ENCODE data around the gene FATE1. TPM values are rescaled to one million over a fixed set of nuclear protein-coding genes. Genes with fewer than 3 reads are reported as not detected.

Gene FATE1
- total and polyA plus RNA-seq, 2 of the 8 experiments (the other 6 are each of a cell fraction or from before 2014, with no cell fraction given) = 0.12 TPM; not detected in 1

DNA sequence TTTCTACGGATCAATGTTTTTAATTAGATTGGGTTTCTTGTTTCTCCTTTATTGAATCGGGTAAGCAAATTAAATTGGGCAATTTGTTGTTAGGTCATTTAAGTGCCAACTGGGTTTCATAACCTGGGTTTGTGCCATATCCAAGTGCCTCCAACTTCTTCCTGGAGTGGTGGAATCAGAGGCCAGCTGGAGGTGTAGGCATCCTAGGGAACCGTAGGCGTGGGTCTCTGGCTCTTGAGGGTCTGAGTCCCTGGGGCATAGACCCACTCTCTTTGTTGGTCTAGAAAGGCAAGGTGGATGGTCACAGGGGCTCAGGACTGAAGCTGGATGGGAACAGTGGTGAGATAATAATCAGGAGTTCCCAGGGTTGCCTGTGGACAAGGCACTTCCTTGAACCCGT lies 37.0 kb downstream of the FATE1 start:
- 90% methylated on average over 5 of the region's 5 CpGs; no CpG with 5 or more reads in 1 of the 2 experiments for WGBS, 2 experiments (ENCODE audit: extremely low coverage in 1 of 2, insufficient coverage in 1 of 2, insufficient read length in 1 of 2, insufficient replicate concordance in 2 of 2, low coverage in 1 of 2, low lambda C conversion rate in 2 of 2, missing lambda C conversion rate in 1 of 2)
- FAIRE-seq = no peak
- POLR2A ChIA-PET (ENCODE audit: partially characterized antibody) = no interaction called here

More for the DNA sequence above, 37.0 kb downstream of the FATE1 start:
- Histone ChIP-seq H3K56ac (replicated peaks; ENCODE audit: insufficient read length, low read depth, low read length) (no peak overlapping the region), H4K91ac (replicated peaks; ENCODE audit: insufficient read length, low read length) (no peak overlapping the region), H3K4me3 (ENCODE audit: extremely low read depth in 1 of 4, insufficient read depth in 2 of 4, low read depth in 3 of 4, low read length in 4 of 4) (no peak overlapping the region), H2BK120ac (replicated peaks; ENCODE audit: low read depth, low read length) (no peak overlapping the region), H3K4me1 (replicated peaks in 1 of 4; ENCODE audit: control insufficient read depth in 3 of 4, insufficient read depth in 4 of 4, low read length in 3 of 4) (0 out of 7 replicates have a peak, but pooled peaks cover 0 to 2% (median 0%) of the 10 kb centered on the region in 4 experiments), H2BK20ac (ENCODE audit: low read length) (no peak overlapping the region), H3K9ac (replicated peaks in 1 of 4; ENCODE audit: extremely low read depth in 1 of 4, low read depth in 3 of 4, low read length in 3 of 4) (no peak overlapping the region), H3K4me2 (ENCODE audit: insufficient read depth in 1 of 2, low read depth in 2 of 2, low read length in 2 of 2) (no peak overlapping the region), H3K23ac (ENCODE audit: insufficient read length) (no peak overlapping the region), H3K23me2 (ENCODE audit: low read depth, low read length) (no peaks in the 10 kb centered on the region; the same call in 1 of the 2 replicates), H2BK12ac (ENCODE audit: low read depth, low read length) (no peak overlapping the region), H3K18ac (ENCODE audit: extremely low read depth, low read length) (no peak overlapping the region), H3K79me2 (ENCODE audit: control insufficient read depth in 1 of 2, insufficient read depth in 2 of 2, low read length in 2 of 2) (no peaks in the 10 kb centered on the region), H4K8ac (ENCODE audit: extremely low read depth, insufficient read depth, low read length) (no peak overlapping the region), H4K20me1 (replicated peaks in 1 of 2; ENCODE audit: control insufficient read depth in 1 of 2, insufficient read depth in 2 of 2, low read length in 2 of 2) (no peaks in the 10 kb centered on the region), H3K4ac (replicated peaks; ENCODE audit: insufficient read length, low read depth, low read length) (no peak overlapping the region), H2BK5ac (ENCODE audit: low read depth, low read length) (no peak overlapping the region), H3K27ac (ENCODE audit: low read depth, low read length) (no peak overlapping the region), H3K14ac (ENCODE audit: insufficient read length) (no peak overlapping the region), H3K27me3 (replicated peaks in 1 of 4; ENCODE audit: control insufficient read depth in 3 of 4, extremely low read depth in 1 of 4, insufficient read depth in 3 of 4, low read length in 3 of 4) (0 out of 7 replicates have a peak, but pooled peaks cover 0 to 2% (median 0%) of the 10 kb centered on the region in 4 experiments), H2BK15ac (ENCODE audit: low read length) (no peak overlapping the region), H3K79me1 (ENCODE audit: low read depth, low read length) (no peaks in the 10 kb centered on the region), H3K9me3 (ENCODE audit: insufficient read depth in 2 of 2, low read depth in 1 of 2, low read length in 1 of 2) (no peaks in the 10 kb centered on the region), H2AK5ac (ENCODE audit: low read depth, low read length) (no peak overlapping the region), H4K5ac (ENCODE audit: insufficient read length, low read depth, low read length) (no peak overlapping the region), H3K36me3 (ENCODE audit: control insufficient read depth in 2 of 4, insufficient read depth in 4 of 4, low read length in 3 of 4) (no peaks in the 10 kb centered on the region), H2AFZ (ENCODE audit: low read length) (no peak overlapping the region)
- DNase-seq (ENCODE audit: low read depth in 1 of 2, low spot score in 2 of 2) = no peak
- CTCF ChIA-PET (ENCODE audit: partially characterized antibody) = interaction anchor here (0.6 to 3.5 kb wide), 37 partner anchors 8 to 1065 kb away, joined by 3 to 14 read pairs (median 4); partner anchors contain the start of gene GABRE
- no peak for TF ChIP-seq KDM4A (IDR thresholded peaks at IDR 0.05; ENCODE audit: low read depth, low read length, severe bottlenecking)
- no peak for TF ChIP-seq ZNF274 (IDR thresholded peaks at IDR 0.05; ENCODE audit: borderline replicate concordance, extremely low read depth, low read length)
- TF ChIP-seq POU5F1 (IDR thresholded peaks at IDR 0.05; ENCODE audit: low read depth, low read length) = no peak
- TF ChIP-seq, protein P1, sequence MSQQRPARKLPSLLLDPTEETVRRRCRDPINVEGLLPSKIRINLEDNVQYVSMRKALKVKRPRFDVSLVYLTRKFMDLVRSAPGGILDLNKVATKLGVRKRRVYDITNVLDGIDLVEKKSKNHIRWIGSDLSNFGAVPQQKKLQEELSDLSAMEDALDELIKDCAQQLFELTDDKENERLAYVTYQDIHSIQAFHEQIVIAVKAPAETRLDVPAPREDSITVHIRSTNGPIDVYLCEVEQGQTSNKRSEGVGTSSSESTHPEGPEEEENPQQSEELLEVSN (IDR thresholded peaks at IDR 0.05) = no peak
- TF ChIP-seq, protein P2, sequence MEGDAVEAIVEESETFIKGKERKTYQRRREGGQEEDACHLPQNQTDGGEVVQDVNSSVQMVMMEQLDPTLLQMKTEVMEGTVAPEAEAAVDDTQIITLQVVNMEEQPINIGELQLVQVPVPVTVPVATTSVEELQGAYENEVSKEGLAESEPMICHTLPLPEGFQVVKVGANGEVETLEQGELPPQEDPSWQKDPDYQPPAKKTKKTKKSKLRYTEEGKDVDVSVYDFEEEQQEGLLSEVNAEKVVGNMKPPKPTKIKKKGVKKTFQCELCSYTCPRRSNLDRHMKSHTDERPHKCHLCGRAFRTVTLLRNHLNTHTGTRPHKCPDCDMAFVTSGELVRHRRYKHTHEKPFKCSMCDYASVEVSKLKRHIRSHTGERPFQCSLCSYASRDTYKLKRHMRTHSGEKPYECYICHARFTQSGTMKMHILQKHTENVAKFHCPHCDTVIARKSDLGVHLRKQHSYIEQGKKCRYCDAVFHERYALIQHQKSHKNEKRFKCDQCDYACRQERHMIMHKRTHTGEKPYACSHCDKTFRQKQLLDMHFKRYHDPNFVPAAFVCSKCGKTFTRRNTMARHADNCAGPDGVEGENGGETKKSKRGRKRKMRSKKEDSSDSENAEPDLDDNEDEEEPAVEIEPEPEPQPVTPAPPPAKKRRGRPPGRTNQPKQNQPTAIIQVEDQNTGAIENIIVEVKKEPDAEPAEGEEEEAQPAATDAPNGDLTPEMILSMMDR (IDR thresholded peaks at IDR 0.05; ENCODE audit: control extremely low read depth in 1 of 3, insufficient read depth in 1 of 3, low read depth in 1 of 3, low read length in 3 of 3) = no peak
- TF ChIP-seq, protein P3, sequence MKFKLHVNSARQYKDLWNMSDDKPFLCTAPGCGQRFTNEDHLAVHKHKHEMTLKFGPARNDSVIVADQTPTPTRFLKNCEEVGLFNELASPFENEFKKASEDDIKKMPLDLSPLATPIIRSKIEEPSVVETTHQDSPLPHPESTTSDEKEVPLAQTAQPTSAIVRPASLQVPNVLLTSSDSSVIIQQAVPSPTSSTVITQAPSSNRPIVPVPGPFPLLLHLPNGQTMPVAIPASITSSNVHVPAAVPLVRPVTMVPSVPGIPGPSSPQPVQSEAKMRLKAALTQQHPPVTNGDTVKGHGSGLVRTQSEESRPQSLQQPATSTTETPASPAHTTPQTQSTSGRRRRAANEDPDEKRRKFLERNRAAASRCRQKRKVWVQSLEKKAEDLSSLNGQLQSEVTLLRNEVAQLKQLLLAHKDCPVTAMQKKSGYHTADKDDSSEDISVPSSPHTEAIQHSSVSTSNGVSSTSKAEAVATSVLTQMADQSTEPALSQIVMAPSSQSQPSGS (IDR thresholded peaks at IDR 0.05; ENCODE audit: low read length) = no peak

Measured in H1 (cell line).